ENCODE data around the gene EPB41. TPM values are rescaled to one million over a fixed set of nuclear protein-coding genes. Genes with fewer than 3 reads are reported as not detected.

Gene EPB41
- total RNA-seq, 2 donors from 2014 or later: 39.4 to 54.4 TPM

GRCh38 chr1:28890435-28890834, 23.9 kb upstream of the EPB41 start:
- Histone ChIP-seq H3K4me1 (replicated peaks) (no peaks in the 10 kb centered on the region), H3K27ac (no peak overlapping the region), H3K4me3 (no peak overlapping the region), H3K27me3 (replicated peaks; ENCODE audit: insufficient read depth) (no peaks in the 10 kb centered on the region), H3K9me3 (no peaks in the 10 kb centered on the region), H3K36me3 (no peaks in the 10 kb centered on the region)
- intact Hi-C loops (cut with DNase I): no loop called here
- 86% methylated on average over 8 of the region's 8 CpGs for WGBS
- TF ChIP-seq POLR2A (IDR thresholded peaks at IDR 0.05): no peak
- TF ChIP-seq POLR2AphosphoS5 (IDR thresholded peaks at IDR 0.05): no peak
- no peak for TF ChIP-seq CTCF (IDR thresholded peaks at IDR 0.05)
- DNase-seq (ENCODE audit: low spot score): no peak

- Histone ChIP-seq H3K27me3 (replicated peaks; ENCODE audit: insufficient read depth) (no peaks in the 10 kb centered on the region), H3K4me1 (replicated peaks) (no peaks in the 10 kb centered on the region), H3K27ac (no peak overlapping the region), H3K4me3 (no peak overlapping the region), H3K36me3 (no peaks in the 10 kb centered on the region), H3K9me3 (no peaks in the 10 kb centered on the region)
- intact Hi-C loops (cut with DNase I): no loop called here
- DNase-seq (ENCODE audit: low spot score): no peak
- no peak for TF ChIP-seq POLR2A (IDR thresholded peaks at IDR 0.05)
- no peak for TF ChIP-seq POLR2AphosphoS5 (IDR thresholded peaks at IDR 0.05)
- no peak for TF ChIP-seq CTCF (IDR thresholded peaks at IDR 0.05)
- 82% methylated on average over 2 of the region's 2 CpGs for WGBS
Measured at GRCh38 chr1:28890836-28891235, 23.5 kb upstream of the EPB41 start.

- TF ChIP-seq POLR2AphosphoS5 (IDR thresholded peaks at IDR 0.05) (no peak), POLR2A (IDR thresholded peaks at IDR 0.05) (no peak), CTCF (IDR thresholded peaks at IDR 0.05) (no peak)
- Histone ChIP-seq H3K27me3 (replicated peaks; ENCODE audit: insufficient read depth) (no peaks in the 10 kb centered on the region), H3K9me3 (no peaks in the 10 kb centered on the region), H3K4me1 (replicated peaks) (no peaks in the 10 kb centered on the region), H3K27ac (no peak overlapping the region), H3K4me3 (no peak overlapping the region), H3K36me3 (no peaks in the 10 kb centered on the region)
- WGBS: 84% methylated on average over 2 of the region's 2 CpGs
- intact Hi-C loops (cut with DNase I): no loop called here
- no peak for DNase-seq (ENCODE audit: low spot score)
Measured at GRCh38 chr1:28891256-28891655, 23.1 kb upstream of the EPB41 start.

- H3K36me3 ChIP-seq: no peaks in the 10 kb centered on the region
- H3K4me3 ChIP-seq: no peak overlapping the region
- no peaks in the 10 kb centered on the region for H3K4me1 ChIP-seq (replicated peaks)
- intact Hi-C loops (cut with DNase I): no loop called here
- no peaks in the 10 kb centered on the region for H3K9me3 ChIP-seq
- WGBS: 73% methylated on average over 8 of the region's 8 CpGs
- no peaks in the 10 kb centered on the region for H3K27me3 ChIP-seq (replicated peaks; ENCODE audit: insufficient read depth)
- TF ChIP-seq POLR2A (IDR thresholded peaks at IDR 0.05): no peak
- TF ChIP-seq POLR2AphosphoS5 (IDR thresholded peaks at IDR 0.05): no peak
- no peak for TF ChIP-seq CTCF (IDR thresholded peaks at IDR 0.05)
- H3K27ac ChIP-seq: no peak overlapping the region
- no peak for DNase-seq (ENCODE audit: low spot score)
Measured at GRCh38 chr1:28893403-28894102, 20.8 kb upstream of the EPB41 start.

- DNase-seq (ENCODE audit: low spot score): no peak
- 47% methylated on average over 2 of the region's 2 CpGs for WGBS
- TF ChIP-seq POLR2A (IDR thresholded peaks at IDR 0.05): no peak
- H3K36me3 ChIP-seq: no peaks in the 10 kb centered on the region
- no peaks in the 10 kb centered on the region for H3K9me3 ChIP-seq
- H3K27ac ChIP-seq: no peak overlapping the region
- H3K4me3 ChIP-seq: no peak overlapping the region
- H3K27me3 ChIP-seq (replicated peaks; ENCODE audit: insufficient read depth): no peaks in the 10 kb centered on the region
- H3K4me1 ChIP-seq (replicated peaks): no peaks in the 10 kb centered on the region
- intact Hi-C loops (cut with DNase I): no loop called here
Measured at GRCh38 chr1:28894785-28895184, 19.6 kb upstream of the EPB41 start.

All from prostate gland (tissue), 2 donors.